ENCODE results near the gene M1AP.

DNA sequence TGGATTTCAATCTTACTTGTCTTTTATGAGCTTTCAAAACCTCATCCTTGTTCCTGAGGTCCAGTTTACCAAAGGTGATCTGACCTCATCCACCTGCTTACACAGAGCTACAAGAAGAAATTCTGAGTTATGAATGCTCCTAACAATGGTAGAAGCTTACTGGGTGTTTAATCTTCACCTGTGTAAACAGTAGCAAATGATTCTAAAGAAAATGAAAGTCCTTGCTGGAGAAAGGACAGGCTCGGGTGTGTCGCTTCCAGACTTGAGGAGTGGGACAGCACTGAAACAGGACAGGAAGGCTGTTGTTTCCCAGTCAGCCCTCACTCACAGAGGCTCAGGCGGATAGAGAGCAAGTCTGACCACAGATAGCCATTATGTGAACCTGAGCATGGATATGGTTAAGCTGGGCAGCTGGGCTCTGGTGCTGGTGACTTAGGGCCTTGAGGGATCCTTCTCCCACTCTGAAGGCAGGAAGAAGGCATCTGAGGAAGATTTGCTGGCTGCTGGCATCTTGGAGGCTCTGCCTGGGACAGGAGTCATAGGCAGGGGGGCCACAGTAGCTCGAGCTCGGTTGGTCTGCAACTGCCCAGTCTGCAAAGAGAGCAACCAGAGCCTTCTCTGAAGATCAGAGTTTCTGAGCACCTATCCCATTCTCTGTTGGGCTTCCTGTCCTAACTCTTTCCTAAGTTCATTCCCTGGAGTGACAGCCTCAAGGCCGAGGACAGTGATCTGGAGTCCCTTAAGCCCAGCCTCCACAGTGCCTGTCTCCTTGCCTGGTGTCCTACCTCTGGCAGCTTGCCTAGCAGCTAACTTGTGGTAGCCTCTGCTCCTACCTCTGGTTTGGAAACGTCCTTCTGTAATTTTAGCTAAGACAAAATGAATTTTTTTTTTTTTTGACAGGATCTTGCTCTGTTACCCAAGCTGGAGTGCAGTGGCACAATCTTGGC lies 89.6 kb downstream of the M1AP start:
- TF ChIP-seq EZH2 (IDR thresholded peaks at IDR 0.05) (no peak), EZH2phosphoT487 (IDR thresholded peaks at IDR 0.05) (no peak)
- TF ChIP-seq, protein P1, sequence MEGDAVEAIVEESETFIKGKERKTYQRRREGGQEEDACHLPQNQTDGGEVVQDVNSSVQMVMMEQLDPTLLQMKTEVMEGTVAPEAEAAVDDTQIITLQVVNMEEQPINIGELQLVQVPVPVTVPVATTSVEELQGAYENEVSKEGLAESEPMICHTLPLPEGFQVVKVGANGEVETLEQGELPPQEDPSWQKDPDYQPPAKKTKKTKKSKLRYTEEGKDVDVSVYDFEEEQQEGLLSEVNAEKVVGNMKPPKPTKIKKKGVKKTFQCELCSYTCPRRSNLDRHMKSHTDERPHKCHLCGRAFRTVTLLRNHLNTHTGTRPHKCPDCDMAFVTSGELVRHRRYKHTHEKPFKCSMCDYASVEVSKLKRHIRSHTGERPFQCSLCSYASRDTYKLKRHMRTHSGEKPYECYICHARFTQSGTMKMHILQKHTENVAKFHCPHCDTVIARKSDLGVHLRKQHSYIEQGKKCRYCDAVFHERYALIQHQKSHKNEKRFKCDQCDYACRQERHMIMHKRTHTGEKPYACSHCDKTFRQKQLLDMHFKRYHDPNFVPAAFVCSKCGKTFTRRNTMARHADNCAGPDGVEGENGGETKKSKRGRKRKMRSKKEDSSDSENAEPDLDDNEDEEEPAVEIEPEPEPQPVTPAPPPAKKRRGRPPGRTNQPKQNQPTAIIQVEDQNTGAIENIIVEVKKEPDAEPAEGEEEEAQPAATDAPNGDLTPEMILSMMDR (IDR thresholded peaks at IDR 0.05): no peak

Data from neural progenitor cell (in vitro differentiated cells).